CD14-positive monocyte (primary cell): ENCODE measurements around the gene AGTPBP1. TPM values are rescaled to one million over a fixed set of nuclear protein-coding genes. Genes with fewer than 3 reads are reported as not detected.

ENCODE experiments used
- DNase-seq, 3 donors: peaks; one replicate each; pipeline ENCODE4 v3.0.0-alpha.2; 2011 to 2022
- H2AFZ ChIP-seq: 2 replicates; pipeline ENCODE4 v1.6.0; 2012; ENCODE audit warnings: mild to moderate bottlenecking, low read depth, low read length, inconsistent platforms; ENCODE audit not compliant: insufficient read depth, poor library complexity, severe bottlenecking
- H3K27ac ChIP-seq, 2 donors: 1 replicate in 1 of 2; 2 replicates in 1 of 2; pipeline ENCODE4 v1.5.1; 2012 to 2013; ENCODE audit warnings: low read length in 2 of 2, control low read depth in 1 of 2, inconsistent platforms in 1 of 2, low read depth in 1 of 2, mild to moderate bottlenecking in 1 of 2
- H3K27me3 ChIP-seq, 2 donors: one replicate each; pipeline versions ENCODE4 v1.6.0 to v1.6.1; 2011 to 2013; ENCODE audit warnings: low read length in 2 of 2; ENCODE audit not compliant: control insufficient read depth in 2 of 2, insufficient read depth in 2 of 2
- H3K36me3 ChIP-seq, 2 donors: replicated peaks in 1 of 2; 1 replicate in 1 of 2; 2 replicates in 1 of 2; pipeline versions ENCODE4 v1.5.1 to v1.6.1; 2012 to 2013; ENCODE audit warnings: low read length in 2 of 2, control low read depth in 1 of 2, inconsistent platforms in 1 of 2, mild to moderate bottlenecking in 1 of 2; ENCODE audit not compliant: insufficient read depth in 2 of 2, control insufficient read depth in 1 of 2
- H3K4me1 ChIP-seq, 2 donors: 1 replicate in 1 of 2; 2 replicates in 1 of 2; pipeline versions ENCODE4 v1.5.1 to v1.6.1; 2012 to 2013; ENCODE audit warnings: low read length in 2 of 2, control low read depth in 1 of 2, inconsistent platforms in 1 of 2, mild to moderate bottlenecking in 1 of 2, moderate library complexity in 1 of 2; ENCODE audit not compliant: insufficient read depth in 2 of 2, control insufficient read depth in 1 of 2
- H3K4me2 ChIP-seq: replicated peaks from 2 replicates; pipeline ENCODE3; 2012; ENCODE audit warnings: low read length, moderate library complexity, mild to moderate bottlenecking; ENCODE audit not compliant: poor library complexity, severe bottlenecking; ENCODE audit errors: extremely low read depth
- H3K4me3 ChIP-seq, 3 experiments: fragments of 200-600 bp in 1 of 3; sonication (generic) in 1 of 3; replicated peaks in 1 of 3; 1 replicate in 2 of 3; 2 replicates in 1 of 3; pipeline ENCODE4 v1.5.1; 2011 to 2013; ENCODE audit warnings: low read length in 3 of 3, mild to moderate bottlenecking in 3 of 3, control low read depth in 2 of 3, low read depth in 2 of 3, inconsistent platforms in 1 of 3, moderate library complexity in 1 of 3
- H3K79me2 ChIP-seq: 2 replicates; pipeline ENCODE4 v1.6.0; 2012; ENCODE audit warnings: mild to moderate bottlenecking, control low read depth, inconsistent platforms, low read length, moderate library complexity; ENCODE audit not compliant: insufficient read depth
- H3K9ac ChIP-seq: 2 replicates; pipeline ENCODE4 v1.6.0; 2017; ENCODE audit warnings: low read length, mild to moderate bottlenecking; ENCODE audit not compliant: insufficient read depth, poor library complexity, severe bottlenecking
- H3K9me3 ChIP-seq, 2 donors: replicated peaks in 1 of 2; 1 replicate in 1 of 2; 2 replicates in 1 of 2; pipeline versions ENCODE4 v1.5.1 to v1.6.1; 2012 to 2013; ENCODE audit warnings: low read length in 2 of 2, control low read depth in 1 of 2; ENCODE audit not compliant: control insufficient read depth in 1 of 2, insufficient read depth in 1 of 2
- H4K20me1 ChIP-seq: 2 replicates; pipeline ENCODE4 v1.6.0; 2012; ENCODE audit warnings: mild to moderate bottlenecking, low read length, control low read depth, moderate library complexity; ENCODE audit not compliant: insufficient read depth
- H3K27ac Mint-ChIP-seq, 7 donors: one replicate each; pipeline ENCODE4 v1.8.0; 2020; ENCODE audit warnings: mild to moderate bottlenecking in 7 of 7, mixed read lengths in 7 of 7, moderate library complexity in 6 of 7, inconsistent platforms in 2 of 7
- H3K27me3 Mint-ChIP-seq, 3 donors: one replicate each; pipeline ENCODE4 v1.8.0; 2021 to 2022; ENCODE audit warnings: low read depth in 3 of 3, mild to moderate bottlenecking in 3 of 3, mixed read lengths in 3 of 3, moderate library complexity in 3 of 3, inconsistent platforms in 1 of 3
- H3K36me3 Mint-ChIP-seq, 2 donors: one replicate each; pipeline ENCODE4 v1.8.0; 2020; ENCODE audit warnings: mixed read lengths in 2 of 2, inconsistent platforms in 1 of 2, mild to moderate bottlenecking in 1 of 2
- H3K4me1 Mint-ChIP-seq: one replicate; pipeline ENCODE4 v1.8.0; 2020; ENCODE audit warnings: mild to moderate bottlenecking, mixed read lengths
- H3K4me3 Mint-ChIP-seq, 2 donors: one replicate each; pipeline ENCODE4 v1.8.0; 2020; ENCODE audit warnings: mild to moderate bottlenecking in 2 of 2, mixed read lengths in 2 of 2, moderate library complexity in 1 of 2
- H3K9me3 Mint-ChIP-seq, 7 donors: one replicate each; pipeline ENCODE4 v1.8.0; 2020 to 2022; ENCODE audit warnings: mixed read lengths in 7 of 7, mild to moderate bottlenecking in 6 of 7, moderate library complexity in 6 of 7, inconsistent platforms in 2 of 7
- WGBS: methylation state at CpG from one replicate; pipeline ENCODE4 v1.1.5; 2013; ENCODE audit warnings: missing lambda C conversion rate; ENCODE audit not compliant: insufficient coverage; 5-methylcytosine and 5-hydroxymethylcytosine counted together
- intact Hi-C, 2 donors: fragments of 100-400 bp; cut with micrococcal nuclease; formaldehyde crosslinking; loops; one replicate each; pipeline versions ENCODE4 v1.15.0 to v1.15.1; 2023
- polyA plus RNA-seq, 3 donors: library from polyadenylated mRNA; depleted of rRNA in 1 of 3; unstranded in 2 of 3; stranded (reverse) in 1 of 3; fragments of 300-500 nt in 2 of 3; fragments of >200 nt in 1 of 3; fragmentation: Illumina TruSeq in 2 of 3; gene quantifications; 1 replicate in 2 of 3; 2 replicates in 1 of 3; pipeline ENCODE4 v1.2.3, GENCODE V29; 2012 to 2021
- TF ChIP-seq, protein P1 (sequence below): fragments of 200-600 bp; IDR thresholded peaks from one replicate; pipeline ENCODE4 v1.8.0; 2022; ENCODE audit warnings: antibody characterized with exemption, mild to moderate bottlenecking

The AGTPBP1 gene
- polyA plus RNA-seq, 3 donors, result 55.6 to 90.3 (median 77.0) TPM

GRCh38 chr9:85530721-85531120, 211.0 kb downstream of the AGTPBP1 start:
- Mint-ChIP-seq H3K27ac (no peak overlapping the region), H3K27me3 (peaks cover 2% of the 10 kb centered on the region in 3 donors), H3K4me1 (peaks cover 32% of the 10 kb centered on the region), H3K4me3 (no peak overlapping the region), H3K36me3 (no peaks in the 10 kb centered on the region), H3K9me3 (peaks cover 0 to 13% (median 0%) of the 10 kb centered on the region in 7 donors)
- Histone ChIP-seq H3K27ac (no peak overlapping the region), H3K4me2 (no peak overlapping the region), H3K9me3 (no peaks in the 10 kb centered on the region), H2AFZ (no peak overlapping the region), H3K79me2 (no peaks in the 10 kb centered on the region), H3K9ac (no peak overlapping the region), H3K4me1 (peaks cover 28 to 39% of the 10 kb centered on the region in 2 donors), H3K36me3 (no peaks in the 10 kb centered on the region), H4K20me1 (no peaks in the 10 kb centered on the region), H3K27me3 (no peaks in the 10 kb centered on the region), H3K4me3 (no peak overlapping the region)
- 87% methylated on average over 5 of the region's 5 CpGs for WGBS
- intact Hi-C loops, result no loop called here
- TF ChIP-seq, protein P1, sequence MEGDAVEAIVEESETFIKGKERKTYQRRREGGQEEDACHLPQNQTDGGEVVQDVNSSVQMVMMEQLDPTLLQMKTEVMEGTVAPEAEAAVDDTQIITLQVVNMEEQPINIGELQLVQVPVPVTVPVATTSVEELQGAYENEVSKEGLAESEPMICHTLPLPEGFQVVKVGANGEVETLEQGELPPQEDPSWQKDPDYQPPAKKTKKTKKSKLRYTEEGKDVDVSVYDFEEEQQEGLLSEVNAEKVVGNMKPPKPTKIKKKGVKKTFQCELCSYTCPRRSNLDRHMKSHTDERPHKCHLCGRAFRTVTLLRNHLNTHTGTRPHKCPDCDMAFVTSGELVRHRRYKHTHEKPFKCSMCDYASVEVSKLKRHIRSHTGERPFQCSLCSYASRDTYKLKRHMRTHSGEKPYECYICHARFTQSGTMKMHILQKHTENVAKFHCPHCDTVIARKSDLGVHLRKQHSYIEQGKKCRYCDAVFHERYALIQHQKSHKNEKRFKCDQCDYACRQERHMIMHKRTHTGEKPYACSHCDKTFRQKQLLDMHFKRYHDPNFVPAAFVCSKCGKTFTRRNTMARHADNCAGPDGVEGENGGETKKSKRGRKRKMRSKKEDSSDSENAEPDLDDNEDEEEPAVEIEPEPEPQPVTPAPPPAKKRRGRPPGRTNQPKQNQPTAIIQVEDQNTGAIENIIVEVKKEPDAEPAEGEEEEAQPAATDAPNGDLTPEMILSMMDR, result no peak
- no peak for DNase-seq

DNA sequence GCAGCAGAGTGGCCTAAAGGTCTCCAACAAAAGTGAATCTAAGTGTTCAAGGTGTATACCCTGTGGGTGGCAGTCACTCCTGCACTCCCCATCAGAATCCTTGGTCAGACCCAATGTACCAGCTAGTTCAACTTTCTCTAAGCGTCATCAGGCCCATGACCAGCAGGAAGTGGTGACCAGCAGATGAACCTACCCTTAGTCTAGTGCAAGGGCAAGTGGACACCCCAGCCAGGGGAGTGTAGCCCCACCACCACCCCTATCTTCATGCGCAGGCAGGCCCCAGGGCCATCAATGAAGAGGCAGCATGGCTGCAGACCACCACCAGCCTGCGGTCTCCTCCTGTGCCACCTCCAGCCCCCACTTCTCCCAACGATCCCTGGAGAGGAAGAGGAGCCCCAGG, 213.1 kb downstream of the AGTPBP1 start:
- H3K4me3 Mint-ChIP-seq, result no peak overlapping the region
- no peak overlapping the region for H3K4me3 ChIP-seq
- WGBS, result 67% methylated on average over 1 of the region's 4 CpGs
- H3K79me2 ChIP-seq, result no peaks in the 10 kb centered on the region
- H3K4me2 ChIP-seq, result no peak overlapping the region
- no peaks in the 10 kb centered on the region for H3K36me3 ChIP-seq
- no peaks in the 10 kb centered on the region for H3K9me3 ChIP-seq
- H3K27me3 ChIP-seq, result peaks cover 8 to 11% of the 10 kb centered on the region in 2 donors
- peaks cover 13 to 22% of the 10 kb centered on the region in 2 donors for H3K4me1 ChIP-seq
- intact Hi-C loops, result no loop called here
- H3K27me3 Mint-ChIP-seq, result peaks cover 10 to 13% (median 10%) of the 10 kb centered on the region in 3 donors
- H3K9me3 Mint-ChIP-seq, result peaks cover 0 to 15% (median 0%) of the 10 kb centered on the region in 7 donors
- H3K27ac ChIP-seq, result no peak overlapping the region
- no peak for DNase-seq
- H3K9ac ChIP-seq, result no peak overlapping the region
- H4K20me1 ChIP-seq, result no peaks in the 10 kb centered on the region
- H3K27ac Mint-ChIP-seq, result peak overlapping the region in 2 of 7 donors; percentile 4 to 81
- H3K36me3 Mint-ChIP-seq, result no peaks in the 10 kb centered on the region
- H2AFZ ChIP-seq, result no peak overlapping the region
- TF ChIP-seq, protein P1, result no peak
- peaks cover 32% of the 10 kb centered on the region for H3K4me1 Mint-ChIP-seq
